HepG2 (cell line): ENCODE measurements around the gene NMNAT3. TPM values are rescaled to one million over a fixed set of nuclear protein-coding genes. Genes with fewer than 3 reads are reported as not detected.

Experiments
- ATAC-seq: fragments of 200-7000 bp; cut with Tn5 transposase; 3 replicates; pipeline ENCODE4 v1.9.1; 2020; ENCODE audit warnings: mild to moderate bottlenecking, moderate library complexity
- BruUV-seq: library from RNA; stranded (reverse); fragments of 400-500 nt; replicated peaks from 2 replicates; lab custom pipeline; 2021; lab: Mats Ljungman, UMichigan
- CTCF ChIA-PET: fragments of 300-600 bp; formaldehyde crosslinking; extraction: SDS; loops from one replicate; lab custom pipeline; 2021; ENCODE audit warnings: low total read pairs, inconsistent platforms, low intra/inter-chr PET ratio; lab: Yijun Ruan, JAX
- POLR2A ChIA-PET: fragments of 350-600 bp; sonication (Branson Sonifier 250); formaldehyde crosslinking; loops from one replicate; lab custom pipeline; 2020; ENCODE audit warnings: antibody characterized with exemption, inconsistent platforms; lab: Yijun Ruan, JAX
- DNase-seq: peaks from one replicate; pipeline ENCODE4 v3.0.0-alpha.2; 2015; ENCODE audit warnings: low spot score
- FAIRE-seq: peaks from 3 replicates; lab custom pipeline; 2011; peaks lifted over from hg19 to GRCh38; lab: Jason Lieb, UNC
- H2AFZ ChIP-seq: one replicate; pipeline ENCODE4 v1.6.1; 2011; ENCODE audit warnings: low read length, inconsistent platforms
- H3K27ac ChIP-seq: fragments of 300-600 bp; 3 replicates; pipeline ENCODE4 v1.8.0; 2011; ENCODE audit warnings: mixed run types, mild to moderate bottlenecking, mixed read lengths, low read length, inconsistent platforms; ENCODE audit not compliant: insufficient read depth; ENCODE audit errors: extremely low read length
- H3K27me3 ChIP-seq, 2 experiments: fragments of 200-600 bp in 1 of 2; 2 replicates in 1 of 2; 3 replicates in 1 of 2; pipeline versions ENCODE4 v1.6.0 to v1.8.0; 2011; ENCODE audit warnings: low read length in 2 of 2, mild to moderate bottlenecking in 2 of 2, moderate library complexity in 2 of 2, inconsistent platforms in 1 of 2; ENCODE audit not compliant: insufficient read depth in 2 of 2, control insufficient read depth in 1 of 2
- H3K36me3 ChIP-seq, 2 experiments: fragments of 200-600 bp in 1 of 2; replicated peaks in 1 of 2; 2 replicates in 1 of 2; 3 replicates in 1 of 2; pipeline versions ENCODE4 v1.5.1 to v1.8.0; 2011; ENCODE audit warnings: low read length in 2 of 2, inconsistent platforms in 1 of 2; ENCODE audit not compliant: insufficient read depth in 2 of 2, control insufficient read depth in 1 of 2
- H3K4me1 ChIP-seq: 2 replicates; pipeline ENCODE4 v1.5.1; 2012; ENCODE audit warnings: low read length, inconsistent platforms; ENCODE audit not compliant: insufficient read depth
- H3K4me2 ChIP-seq: 2 replicates; pipeline ENCODE4 v1.6.0; 2011; ENCODE audit warnings: low read depth, low read length, inconsistent platforms
- H3K4me3 ChIP-seq, 3 experiments: fragments of 200-600 bp in 1 of 3; sonication (generic), shearing (Covaris generic) in 1 of 3; replicated peaks in 1 of 3; 2 replicates each; pipeline ENCODE4 v1.5.1; 2011 to 2016; ENCODE audit warnings: low read length in 3 of 3, inconsistent platforms in 2 of 3, low read depth in 2 of 3, mild to moderate bottlenecking in 2 of 3, control low read depth in 1 of 3, mixed read lengths in 1 of 3; ENCODE audit not compliant: insufficient read depth in 1 of 3
- H3K79me2 ChIP-seq: one replicate; pipeline ENCODE4 v1.6.1; 2011; ENCODE audit warnings: low read length, inconsistent platforms; ENCODE audit not compliant: insufficient read depth
- H3K9ac ChIP-seq: 2 replicates; pipeline ENCODE4 v1.6.0; 2011; ENCODE audit warnings: mild to moderate bottlenecking, low read depth, low read length, inconsistent platforms; ENCODE audit not compliant: insufficient read depth
- H3K9me3 ChIP-seq: 2 replicates; pipeline ENCODE4 v1.5.1; 2012; ENCODE audit warnings: mild to moderate bottlenecking, low read length
- H4K20me1 ChIP-seq: 2 replicates; pipeline ENCODE4 v1.6.0; 2011; ENCODE audit warnings: inconsistent platforms, mild to moderate bottlenecking, low read length, moderate library complexity; ENCODE audit not compliant: insufficient read depth
- MAFF ChIP-seq: IDR thresholded peaks from 2 replicates; pipeline ENCODE4 v1.6.1; 2011; ENCODE audit warnings: low read depth, low read length, improper control_type of control experiment
- MAFK ChIP-seq, 2 experiments: IDR thresholded peaks in 1 of 2; conservative IDR thresholded peaks in 1 of 2; 2 replicates each; pipeline ENCODE4 v1.6.1; 2011; ENCODE audit warnings: improper control_type of control experiment in 2 of 2, low read length in 2 of 2
- NFATC3 ChIP-seq: sonication (generic); formaldehyde crosslinking; IDR thresholded peaks from 2 replicates; pipeline ENCODE4 v1.5.1; 2020; ENCODE audit warnings: mild to moderate bottlenecking, missing genetic modification reagents
- ZFP62 ChIP-seq: sonication (generic); formaldehyde crosslinking; IDR thresholded peaks from 2 replicates; pipeline ENCODE4 v1.4.0; 2020; ENCODE audit warnings: missing genetic modification reagents
- ZNF7 ChIP-seq: IDR thresholded peaks from 2 replicates; pipeline ENCODE4 v1.6.1; 2016; ENCODE audit warnings: missing biosample characterization, missing genetic modification reagents
- WGBS: methylation state at CpG from one replicate; pipeline ENCODE4 v1.1.6; 2017; ENCODE audit warnings: low lambda C conversion rate; 5-methylcytosine and 5-hydroxymethylcytosine counted together
- in situ Hi-C: cut with HindIII; loops from 2 replicates; pipeline ENCODE4 v1.10.0; 2017; ENCODE audit warnings: low pct_unique_long_range_greater_than_20kb; ENCODE audit not compliant: extremely low pct_ligation_motif_present
- intact Hi-C: fragments of 100-400 bp; cut with micrococcal nuclease; formaldehyde crosslinking; loops from one replicate; pipeline ENCODE4 v1.10.0; 2022; ENCODE audit not compliant: unreplicated experiment
- polyA plus RNA-seq, 8 experiments: library from polyadenylated mRNA; depleted of rRNA in 3 of 8; stranded (reverse) in 7 of 8; unstranded in 1 of 8; fragments of >200 nt; fragmentation: Illumina TruSeq in 4 of 8; extraction: Trizol in 4 of 8; gene quantifications; 2 replicates each; pipeline versions ENCODE4 v1.2.1 to v1.2.3, GENCODE V29; 2011 to 2016; ENCODE audit warnings: low read depth in 4 of 8, missing spikeins in 1 of 8, mixed read lengths in 1 of 8; ENCODE audit not compliant: insufficient read depth in 1 of 8
- total RNA-seq, 5 experiments: library from RNA; depleted of rRNA; stranded (reverse); fragments of >200 nt; fragmentation: Illumina TruSeq; extraction: Trizol; gene quantifications; 2 replicates each; pipeline ENCODE4 v1.2.3, GENCODE V29; 2016; ENCODE audit warnings: low read depth in 1 of 5

The NMNAT3 gene
- total and polyA plus RNA-seq, 2 of the 13 experiments (the other 11 are each of a cell fraction or from before 2014, with no cell fraction given), result 6.1 to 7.0 TPM

GRCh38 chr3:139660269-139660668 is 17.5 kb downstream of the NMNAT3 start:
- no peaks in the 10 kb centered on the region for H3K79me2 ChIP-seq
- H3K4me3 ChIP-seq, result no peak overlapping the region
- H4K20me1 ChIP-seq, result no peaks in the 10 kb centered on the region
- no peaks in the 10 kb centered on the region; a peak in 1 of 5 replicates for H3K36me3 ChIP-seq
- no peak overlapping the region for H2AFZ ChIP-seq
- POLR2A ChIA-PET, result no interaction called here
- in situ Hi-C loops, result no loop called here
- no peak overlapping the region for H3K27ac ChIP-seq
- WGBS, result 85% methylated on average over 1 of the region's 1 CpG
- DNase-seq (no peak), ATAC-seq (no peak), FAIRE-seq (no peak)
- H3K4me1 ChIP-seq, result peaks cover 12% of the 10 kb centered on the region
- H3K9ac ChIP-seq, result no peak overlapping the region
- H3K9me3 ChIP-seq, result no peaks in the 10 kb centered on the region
- no TSS peak for BruUV-seq
- CTCF ChIA-PET, result no interaction called here
- H3K4me2 ChIP-seq, result no peak overlapping the region
- TF ChIP-seq NFATC3 (CRISPR knock-in tag) (no peak), ZFP62 (CRISPR knock-in tag) (no peak), MAFK (conservative IDR thresholded peaks at IDR 0.05 in 1 of 2, IDR thresholded peaks at IDR 0.05 in 1 of 2; ENCODE audit: low read length in 2 of 2) (peak; percentile 45 to 64), MAFF (peak; percentile 48)
- H3K27me3 ChIP-seq, result no peaks in the 10 kb centered on the region
- intact Hi-C loops, result no loop called here

GRCh38 chr3:139659511-139659910 is 18.3 kb downstream of the NMNAT3 start:
- Histone ChIP-seq H3K4me3 (no peak overlapping the region), H3K4me2 (no peak overlapping the region), H3K27ac (no peak overlapping the region), H3K27me3 (no peaks in the 10 kb centered on the region), H3K4me1 (peaks cover 20% of the 10 kb centered on the region), H2AFZ (no peak overlapping the region), H3K79me2 (no peaks in the 10 kb centered on the region), H3K9ac (no peak overlapping the region), H3K9me3 (no peaks in the 10 kb centered on the region), H3K36me3 (no peaks in the 10 kb centered on the region; a peak in 1 of 5 replicates), H4K20me1 (no peaks in the 10 kb centered on the region)
- no peak for TF ChIP-seq ZNF7
- no TSS peak for BruUV-seq
- in situ Hi-C loops, result no loop called here
- POLR2A ChIA-PET, result no interaction called here
- ATAC-seq (no peak), DNase-seq (no peak), FAIRE-seq (no peak)
- intact Hi-C loops, result loop anchor here (5.0 kb wide), 1 partner anchor 868 kb away; no protein-coding TSS in a partner anchor
- 67% methylated on average over 4 of the region's 4 CpGs for WGBS
- CTCF ChIA-PET, result no interaction called here
